A673 (cell line): ENCODE data around the gene DOK3.

ENCODE experiments used
- EZH2 ChIP-seq: fragments of 200-600 bp; sonication (generic); IDR thresholded peaks from 2 replicates; pipeline ENCODE4 v1.6.1; 2017; ENCODE audit warnings: borderline replicate concordance, low read depth, mild to moderate bottlenecking, mixed read lengths, antibody characterized with exemption, low read length; ENCODE audit not compliant: poor library complexity, severe bottlenecking
- TF ChIP-seq, protein P1 (sequence below): fragments of 300-800, 200-600 bp; sonication (generic); conservative IDR thresholded peaks from 2 replicates; pipeline ENCODE4 v1.5.1; 2017; ENCODE audit warnings: low read depth, mild to moderate bottlenecking, antibody characterized with exemption, low read length, moderate library complexity, mixed read lengths

DNA sequence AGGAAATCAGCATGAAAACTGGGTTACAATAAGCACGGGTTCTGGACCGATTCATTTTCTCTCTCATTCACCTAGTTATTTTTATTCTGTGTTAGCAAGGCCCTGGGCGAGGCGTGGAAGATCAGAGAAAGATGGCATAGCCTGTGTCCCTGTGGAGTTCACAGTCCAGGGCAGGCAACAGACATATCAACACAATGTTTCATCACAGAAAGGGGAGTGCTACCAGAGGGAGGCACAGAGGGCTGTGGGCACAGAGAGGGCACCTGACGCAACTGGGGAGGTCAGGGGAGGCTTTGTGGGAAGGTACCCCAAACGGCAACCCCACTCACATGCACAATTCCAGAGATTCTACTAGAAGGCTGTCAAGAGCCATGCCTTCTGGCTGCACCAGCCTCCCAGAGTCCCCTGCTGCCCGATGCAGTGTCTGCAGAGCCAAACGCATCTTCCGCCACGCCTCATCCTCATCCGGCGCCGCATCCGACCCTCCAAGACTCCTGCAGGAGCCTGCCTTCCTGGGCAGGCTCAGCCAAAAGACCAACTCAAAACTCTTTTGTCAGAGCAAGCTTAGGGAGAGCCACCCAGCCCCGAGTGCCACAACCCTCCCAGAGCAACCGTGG is 43.3 kb upstream of the DOK3 start:
- TF ChIP-seq, protein P1, sequence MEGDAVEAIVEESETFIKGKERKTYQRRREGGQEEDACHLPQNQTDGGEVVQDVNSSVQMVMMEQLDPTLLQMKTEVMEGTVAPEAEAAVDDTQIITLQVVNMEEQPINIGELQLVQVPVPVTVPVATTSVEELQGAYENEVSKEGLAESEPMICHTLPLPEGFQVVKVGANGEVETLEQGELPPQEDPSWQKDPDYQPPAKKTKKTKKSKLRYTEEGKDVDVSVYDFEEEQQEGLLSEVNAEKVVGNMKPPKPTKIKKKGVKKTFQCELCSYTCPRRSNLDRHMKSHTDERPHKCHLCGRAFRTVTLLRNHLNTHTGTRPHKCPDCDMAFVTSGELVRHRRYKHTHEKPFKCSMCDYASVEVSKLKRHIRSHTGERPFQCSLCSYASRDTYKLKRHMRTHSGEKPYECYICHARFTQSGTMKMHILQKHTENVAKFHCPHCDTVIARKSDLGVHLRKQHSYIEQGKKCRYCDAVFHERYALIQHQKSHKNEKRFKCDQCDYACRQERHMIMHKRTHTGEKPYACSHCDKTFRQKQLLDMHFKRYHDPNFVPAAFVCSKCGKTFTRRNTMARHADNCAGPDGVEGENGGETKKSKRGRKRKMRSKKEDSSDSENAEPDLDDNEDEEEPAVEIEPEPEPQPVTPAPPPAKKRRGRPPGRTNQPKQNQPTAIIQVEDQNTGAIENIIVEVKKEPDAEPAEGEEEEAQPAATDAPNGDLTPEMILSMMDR, result no peak
- no peak for TF ChIP-seq EZH2
